HepG2 (cell line): ENCODE results near the gene XPR1. TPM values are rescaled to one million over a fixed set of nuclear protein-coding genes. Genes with fewer than 3 reads are reported as not detected.
A peak's percentile ranks its signal among the peaks of the same experiment; 100 is the strongest.

Experiments used
- AKAP8 ChIP-seq: sonication (generic); formaldehyde crosslinking; IDR thresholded peaks from 2 replicates; pipeline ENCODE4 v1.5.1; 2020; ENCODE audit warnings: mild to moderate bottlenecking, missing genetic modification reagents
- HDAC1 ChIP-seq: sonication (generic); formaldehyde crosslinking; IDR thresholded peaks from 2 replicates; pipeline ENCODE4 v1.5.1; 2020; ENCODE audit warnings: mild to moderate bottlenecking, missing genetic modification reagents
- IRF2 ChIP-seq: IDR thresholded peaks from 2 replicates; pipeline ENCODE4 v1.6.1; 2018; ENCODE audit warnings: missing genetic modification reagents, missing compliant biosample characterization
- ISX ChIP-seq: sonication (generic); formaldehyde crosslinking; conservative IDR thresholded peaks from 2 replicates; pipeline ENCODE4 v1.5.0; 2020; ENCODE audit warnings: missing genetic modification reagents
- JARID2 ChIP-seq: sonication (generic); formaldehyde crosslinking; IDR thresholded peaks from 2 replicates; pipeline ENCODE4 v1.8.1; 2023; ENCODE audit warnings: missing genetic modification reagents, inconsistent platforms; ENCODE audit not compliant: insufficient replicate concordance
- KDM6A ChIP-seq: IDR thresholded peaks from 2 replicates; pipeline ENCODE4 v1.6.1; 2016; ENCODE audit warnings: low read depth
- MAFK ChIP-seq, 2 experiments: IDR thresholded peaks in 1 of 2; conservative IDR thresholded peaks in 1 of 2; 2 replicates each; pipeline ENCODE4 v1.6.1; 2011; ENCODE audit warnings: improper control_type of control experiment in 2 of 2, low read length in 2 of 2
- MBD4 ChIP-seq: IDR thresholded peaks from 2 replicates; pipeline ENCODE4 v1.6.1; 2012; ENCODE audit warnings: low read length, inconsistent platforms, borderline replicate concordance
- MLLT10 ChIP-seq: sonication (generic); formaldehyde crosslinking; IDR thresholded peaks from 2 replicates; pipeline ENCODE4 v1.4.0; 2020; ENCODE audit warnings: missing genetic modification reagents
- NCOA5 ChIP-seq: sonication (generic); formaldehyde crosslinking; IDR thresholded peaks from 2 replicates; pipeline ENCODE4 v1.4.0; 2020; ENCODE audit warnings: missing genetic modification reagents
- NCOR1 ChIP-seq: fragments of 200-600 bp; sonication (generic); IDR thresholded peaks from 2 replicates; pipeline ENCODE4 v1.7.0; 2017; ENCODE audit warnings: antibody characterized with exemption, low read length, borderline replicate concordance
- PITX1 ChIP-seq: sonication (generic); formaldehyde crosslinking; IDR thresholded peaks from 2 replicates; pipeline ENCODE4 v1.5.1; 2020; ENCODE audit warnings: mild to moderate bottlenecking, missing genetic modification reagents
- REL ChIP-seq: sonication (generic); formaldehyde crosslinking; conservative IDR thresholded peaks from 2 replicates; pipeline ENCODE4 v1.8.0; 2022; ENCODE audit warnings: mild to moderate bottlenecking, missing genetic modification reagents, moderate library complexity
- RXRA ChIP-seq: sonication (generic); formaldehyde crosslinking; IDR thresholded peaks from 2 replicates; pipeline ENCODE4 v1.5.1; 2020; ENCODE audit warnings: missing genetic modification reagents
- ZNF337 ChIP-seq: sonication (generic); formaldehyde crosslinking; IDR thresholded peaks from 2 replicates; pipeline ENCODE4 v1.5.1; 2020; ENCODE audit warnings: missing genetic modification reagents, low read depth, mild to moderate bottlenecking, borderline replicate concordance
- ZNF44 ChIP-seq: sonication (generic); formaldehyde crosslinking; IDR thresholded peaks from 2 replicates; pipeline ENCODE4 v1.5.1; 2020; ENCODE audit warnings: mild to moderate bottlenecking, missing genetic modification reagents
- ZNF570 ChIP-seq: sonication (generic); formaldehyde crosslinking; IDR thresholded peaks from 2 replicates; pipeline ENCODE4 v1.4.0; 2020; ENCODE audit warnings: mild to moderate bottlenecking, missing genetic modification reagents, borderline replicate concordance
- polyA plus RNA-seq, 8 experiments: library from polyadenylated mRNA; depleted of rRNA in 3 of 8; stranded (reverse) in 7 of 8; unstranded in 1 of 8; fragments of >200 nt; fragmentation: Illumina TruSeq in 4 of 8; extraction: Trizol in 4 of 8; gene quantifications; 2 replicates each; pipeline versions ENCODE4 v1.2.1 to v1.2.3, GENCODE V29; 2011 to 2016; ENCODE audit warnings: low read depth in 4 of 8, missing spikeins in 1 of 8, mixed read lengths in 1 of 8; ENCODE audit not compliant: insufficient read depth in 1 of 8
- total RNA-seq, 5 experiments: library from RNA; depleted of rRNA; stranded (reverse); fragments of >200 nt; fragmentation: Illumina TruSeq; extraction: Trizol; gene quantifications; 2 replicates each; pipeline ENCODE4 v1.2.3, GENCODE V29; 2016; ENCODE audit warnings: low read depth in 1 of 5
- TF ChIP-seq, protein P1 (sequence below): sonication (generic); formaldehyde crosslinking; IDR thresholded peaks from 2 replicates; pipeline ENCODE4 v1.5.0; 2020; ENCODE audit warnings: mild to moderate bottlenecking, missing genetic modification reagents
- TF ChIP-seq, protein P2 (sequence below): sonication (generic); formaldehyde crosslinking; IDR thresholded peaks from 2 replicates; pipeline ENCODE4 v1.4.0; 2020; ENCODE audit warnings: missing genetic modification reagents, borderline replicate concordance
- TF ChIP-seq, protein P3 (sequence below): sonication (generic); formaldehyde crosslinking; conservative IDR thresholded peaks from 2 replicates; pipeline ENCODE4 v1.4.0; 2020; ENCODE audit warnings: missing genetic modification reagents
- TF ChIP-seq, protein P4 (sequence below): IDR thresholded peaks from 2 replicates; pipeline ENCODE4 v1.6.1; 2012; ENCODE audit warnings: low read length, improper control_type of control experiment
- TF ChIP-seq, protein P5 (sequence below): sonication (generic); formaldehyde crosslinking; IDR thresholded peaks from 2 replicates; pipeline ENCODE4 v1.4.0; 2020; ENCODE audit warnings: missing genetic modification reagents

The XPR1 gene
- total and polyA plus RNA-seq, 2 of the 13 experiments (the other 11 are each of a cell fraction or from before 2014, with no cell fraction given), result 22.3 to 23.6 TPM

DNA sequence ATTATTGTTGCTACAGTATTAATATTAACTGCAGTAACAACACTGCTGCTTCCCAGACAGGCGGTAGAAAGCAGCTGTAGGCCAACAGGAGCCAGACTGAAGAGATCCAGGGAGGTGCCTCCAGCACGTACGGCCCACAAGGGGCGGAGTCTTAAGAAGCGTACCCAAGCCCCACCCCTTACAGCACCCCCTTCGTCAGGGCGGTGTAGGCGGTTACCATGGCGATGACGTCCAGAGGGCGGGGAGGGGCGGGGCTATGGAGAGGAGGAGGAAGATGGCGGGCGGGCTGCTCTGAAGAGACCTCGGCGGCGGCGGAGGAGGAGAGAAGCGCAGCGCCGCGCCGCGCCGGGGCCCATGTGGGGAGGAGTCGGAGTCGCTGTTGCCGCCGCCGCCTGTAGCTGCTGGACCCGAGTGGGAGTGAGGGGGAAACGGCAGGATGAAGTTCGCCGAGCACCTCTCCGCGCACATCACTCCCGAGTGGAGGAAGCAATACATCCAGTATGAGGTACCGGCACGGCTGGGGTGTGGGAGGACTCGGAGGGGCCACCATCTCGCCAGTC is at the start of gene XPR1 (continued):
- TF ChIP-seq, protein P1, sequence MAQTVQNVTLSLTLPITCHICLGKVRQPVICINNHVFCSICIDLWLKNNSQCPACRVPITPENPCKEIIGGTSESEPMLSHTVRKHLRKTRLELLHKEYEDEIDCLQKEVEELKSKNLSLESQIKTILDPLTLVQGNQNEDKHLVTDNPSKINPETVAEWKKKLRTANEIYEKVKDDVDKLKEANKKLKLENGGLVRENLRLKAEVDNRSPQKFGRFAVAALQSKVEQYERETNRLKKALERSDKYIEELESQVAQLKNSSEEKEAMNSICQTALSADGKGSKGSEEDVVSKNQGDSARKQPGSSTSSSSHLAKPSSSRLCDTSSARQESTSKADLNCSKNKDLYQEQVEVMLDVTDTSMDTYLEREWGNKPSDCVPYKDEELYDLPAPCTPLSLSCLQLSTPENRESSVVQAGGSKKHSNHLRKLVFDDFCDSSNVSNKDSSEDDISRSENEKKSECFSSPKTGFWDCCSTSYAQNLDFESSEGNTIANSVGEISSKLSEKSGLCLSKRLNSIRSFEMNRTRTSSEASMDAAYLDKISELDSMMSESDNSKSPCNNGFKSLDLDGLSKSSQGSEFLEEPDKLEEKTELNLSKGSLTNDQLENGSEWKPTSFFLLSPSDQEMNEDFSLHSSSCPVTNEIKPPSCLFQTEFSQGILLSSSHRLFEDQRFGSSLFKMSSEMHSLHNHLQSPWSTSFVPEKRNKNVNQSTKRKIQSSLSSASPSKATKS (CRISPR knock-in tag), result no peak
- TF ChIP-seq REL, result no peak
- no peak for TF ChIP-seq JARID2 (CRISPR knock-in tag)
- TF ChIP-seq, protein P2, sequence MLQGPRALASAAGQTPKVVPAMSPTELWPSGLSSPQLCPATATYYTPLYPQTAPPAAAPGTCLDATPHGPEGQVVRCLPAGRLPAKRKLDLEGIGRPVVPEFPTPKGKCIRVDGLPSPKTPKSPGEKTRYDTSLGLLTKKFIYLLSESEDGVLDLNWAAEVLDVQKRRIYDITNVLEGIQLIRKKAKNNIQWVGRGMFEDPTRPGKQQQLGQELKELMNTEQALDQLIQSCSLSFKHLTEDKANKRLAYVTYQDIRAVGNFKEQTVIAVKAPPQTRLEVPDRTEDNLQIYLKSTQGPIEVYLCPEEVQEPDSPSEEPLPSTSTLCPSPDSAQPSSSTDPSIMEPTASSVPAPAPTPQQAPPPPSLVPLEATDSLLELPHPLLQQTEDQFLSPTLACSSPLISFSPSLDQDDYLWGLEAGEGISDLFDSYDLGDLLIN, result no peak
- no peak for TF ChIP-seq MBD4
- TF ChIP-seq PITX1 (CRISPR knock-in tag), result no peak
- TF ChIP-seq IRF2 (CRISPR knock-in tag), result no peak
- TF ChIP-seq, protein P3, sequence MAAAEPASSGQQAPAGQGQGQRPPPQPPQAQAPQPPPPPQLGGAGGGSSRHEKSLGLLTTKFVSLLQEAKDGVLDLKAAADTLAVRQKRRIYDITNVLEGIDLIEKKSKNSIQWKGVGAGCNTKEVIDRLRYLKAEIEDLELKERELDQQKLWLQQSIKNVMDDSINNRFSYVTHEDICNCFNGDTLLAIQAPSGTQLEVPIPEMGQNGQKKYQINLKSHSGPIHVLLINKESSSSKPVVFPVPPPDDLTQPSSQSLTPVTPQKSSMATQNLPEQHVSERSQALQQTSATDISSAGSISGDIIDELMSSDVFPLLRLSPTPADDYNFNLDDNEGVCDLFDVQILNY (CRISPR knock-in tag), result no peak
- no peak for TF ChIP-seq ISX (CRISPR knock-in tag)
- peak; percentile 42; the same call in 1 of the 2 replicates for TF ChIP-seq HDAC1 (CRISPR knock-in tag)
- no peak for TF ChIP-seq KDM6A (CRISPR knock-in tag)
- 0 out of 2 replicates have a peak, but pooled peaks have one; percentile 41 for TF ChIP-seq AKAP8 (CRISPR knock-in tag)
- TF ChIP-seq NCOR1, result no peak
- no peak for TF ChIP-seq MAFK (conservative IDR thresholded peaks at IDR 0.05 in 1 of 2, IDR thresholded peaks at IDR 0.05 in 1 of 2; ENCODE audit: low read length in 2 of 2)
- TF ChIP-seq, protein P4, sequence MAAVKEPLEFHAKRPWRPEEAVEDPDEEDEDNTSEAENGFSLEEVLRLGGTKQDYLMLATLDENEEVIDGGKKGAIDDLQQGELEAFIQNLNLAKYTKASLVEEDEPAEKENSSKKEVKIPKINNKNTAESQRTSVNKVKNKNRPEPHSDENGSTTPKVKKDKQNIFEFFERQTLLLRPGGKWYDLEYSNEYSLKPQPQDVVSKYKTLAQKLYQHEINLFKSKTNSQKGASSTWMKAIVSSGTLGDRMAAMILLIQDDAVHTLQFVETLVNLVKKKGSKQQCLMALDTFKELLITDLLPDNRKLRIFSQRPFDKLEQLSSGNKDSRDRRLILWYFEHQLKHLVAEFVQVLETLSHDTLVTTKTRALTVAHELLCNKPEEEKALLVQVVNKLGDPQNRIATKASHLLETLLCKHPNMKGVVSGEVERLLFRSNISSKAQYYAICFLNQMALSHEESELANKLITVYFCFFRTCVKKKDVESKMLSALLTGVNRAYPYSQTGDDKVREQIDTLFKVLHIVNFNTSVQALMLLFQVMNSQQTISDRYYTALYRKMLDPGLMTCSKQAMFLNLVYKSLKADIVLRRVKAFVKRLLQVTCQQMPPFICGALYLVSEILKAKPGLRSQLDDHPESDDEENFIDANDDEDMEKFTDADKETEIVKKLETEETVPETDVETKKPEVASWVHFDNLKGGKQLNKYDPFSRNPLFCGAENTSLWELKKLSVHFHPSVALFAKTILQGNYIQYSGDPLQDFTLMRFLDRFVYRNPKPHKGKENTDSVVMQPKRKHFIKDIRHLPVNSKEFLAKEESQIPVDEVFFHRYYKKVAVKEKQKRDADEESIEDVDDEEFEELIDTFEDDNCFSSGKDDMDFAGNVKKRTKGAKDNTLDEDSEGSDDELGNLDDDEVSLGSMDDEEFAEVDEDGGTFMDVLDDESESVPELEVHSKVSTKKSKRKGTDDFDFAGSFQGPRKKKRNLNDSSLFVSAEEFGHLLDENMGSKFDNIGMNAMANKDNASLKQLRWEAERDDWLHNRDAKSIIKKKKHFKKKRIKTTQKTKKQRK, result no peak
- TF ChIP-seq NCOA5 (CRISPR knock-in tag), result no peak
- TF ChIP-seq ZNF570 (CRISPR knock-in tag), result no peak
- TF ChIP-seq ZNF44 (CRISPR knock-in tag), result peak; percentile 43; the same call in 1 of the 2 replicates
- TF ChIP-seq, protein P5, sequence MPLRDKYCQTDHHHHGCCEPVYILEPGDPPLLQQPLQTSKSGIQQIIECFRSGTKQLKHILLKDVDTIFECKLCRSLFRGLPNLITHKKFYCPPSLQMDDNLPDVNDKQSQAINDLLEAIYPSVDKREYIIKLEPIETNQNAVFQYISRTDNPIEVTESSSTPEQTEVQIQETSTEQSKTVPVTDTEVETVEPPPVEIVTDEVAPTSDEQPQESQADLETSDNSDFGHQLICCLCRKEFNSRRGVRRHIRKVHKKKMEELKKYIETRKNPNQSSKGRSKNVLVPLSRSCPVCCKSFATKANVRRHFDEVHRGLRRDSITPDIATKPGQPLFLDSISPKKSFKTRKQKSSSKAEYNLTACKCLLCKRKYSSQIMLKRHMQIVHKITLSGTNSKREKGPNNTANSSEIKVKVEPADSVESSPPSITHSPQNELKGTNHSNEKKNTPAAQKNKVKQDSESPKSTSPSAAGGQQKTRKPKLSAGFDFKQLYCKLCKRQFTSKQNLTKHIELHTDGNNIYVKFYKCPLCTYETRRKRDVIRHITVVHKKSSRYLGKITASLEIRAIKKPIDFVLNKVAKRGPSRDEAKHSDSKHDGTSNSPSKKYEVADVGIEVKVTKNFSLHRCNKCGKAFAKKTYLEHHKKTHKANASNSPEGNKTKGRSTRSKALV (CRISPR knock-in tag), result no peak
- no peak for TF ChIP-seq RXRA (CRISPR knock-in tag)
- no peak for TF ChIP-seq MLLT10
- no peak for TF ChIP-seq ZNF337 (CRISPR knock-in tag)
